Measurements from ENCODE around the gene MTERF2. TPM values are rescaled to one million over a fixed set of nuclear protein-coding genes. Genes with fewer than 3 reads are reported as not detected.
"Not testable (repeated sequence)": the region's sequence is repeated elsewhere in the genome, so short reads cannot be mapped to it uniquely, and the experiment has no call there.

Gene MTERF2
- total RNA-seq, 2 experiments from 2014 or later: 6.1 to 7.6 TPM

DNA sequence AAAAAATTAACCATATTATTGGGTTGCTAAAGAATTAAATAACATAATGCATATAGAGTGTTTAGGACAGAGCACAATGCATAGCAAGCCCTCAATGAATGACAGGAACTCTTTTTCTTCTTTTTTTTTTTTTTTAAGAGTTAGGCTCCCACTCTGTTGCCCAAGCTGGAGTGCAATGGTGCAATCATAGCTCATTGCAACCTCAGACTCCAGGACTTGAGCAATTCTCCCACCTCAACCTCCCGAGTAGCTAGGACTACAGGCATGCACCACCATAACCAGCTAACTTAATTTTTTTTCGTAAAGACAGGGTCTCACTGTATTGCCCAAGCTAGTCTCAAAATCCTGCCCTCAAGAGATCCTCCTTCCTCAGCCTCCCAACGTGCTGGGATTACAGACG, 20.5 kb upstream of the MTERF2 start:
- Histone ChIP-seq H3K27ac (ENCODE audit: low read depth in 1 of 2, low read length in 2 of 2) (no peak overlapping the region), H3K9me3 (ENCODE audit: control insufficient read depth in 1 of 2, insufficient read depth in 1 of 2, low read length in 2 of 2) (no peaks in the 10 kb centered on the region), H3K4me3 (ENCODE audit: low read length) (no peak overlapping the region), H3K27me3 (ENCODE audit: control insufficient read depth in 1 of 2, insufficient read depth in 2 of 2, low read length in 2 of 2) (no peaks in the 10 kb centered on the region), H3K36me3 (ENCODE audit: insufficient read depth, low read length) (peaks cover 3% of the 10 kb centered on the region), H3K4me1 (ENCODE audit: insufficient read depth, low read length) (no peaks in the 10 kb centered on the region)
- H3K27ac Mint-ChIP-seq: no peak overlapping the region
- POLR2A ChIA-PET: no interaction called here
- H3K4me3 Mint-ChIP-seq: no peak overlapping the region
- H3K4me1 Mint-ChIP-seq (ENCODE audit: low read depth): no peaks in the 10 kb centered on the region
- peaks cover 28% of the 10 kb centered on the region for H3K36me3 Mint-ChIP-seq (ENCODE audit: low read depth)
- TF ChIP-seq, protein P1, sequence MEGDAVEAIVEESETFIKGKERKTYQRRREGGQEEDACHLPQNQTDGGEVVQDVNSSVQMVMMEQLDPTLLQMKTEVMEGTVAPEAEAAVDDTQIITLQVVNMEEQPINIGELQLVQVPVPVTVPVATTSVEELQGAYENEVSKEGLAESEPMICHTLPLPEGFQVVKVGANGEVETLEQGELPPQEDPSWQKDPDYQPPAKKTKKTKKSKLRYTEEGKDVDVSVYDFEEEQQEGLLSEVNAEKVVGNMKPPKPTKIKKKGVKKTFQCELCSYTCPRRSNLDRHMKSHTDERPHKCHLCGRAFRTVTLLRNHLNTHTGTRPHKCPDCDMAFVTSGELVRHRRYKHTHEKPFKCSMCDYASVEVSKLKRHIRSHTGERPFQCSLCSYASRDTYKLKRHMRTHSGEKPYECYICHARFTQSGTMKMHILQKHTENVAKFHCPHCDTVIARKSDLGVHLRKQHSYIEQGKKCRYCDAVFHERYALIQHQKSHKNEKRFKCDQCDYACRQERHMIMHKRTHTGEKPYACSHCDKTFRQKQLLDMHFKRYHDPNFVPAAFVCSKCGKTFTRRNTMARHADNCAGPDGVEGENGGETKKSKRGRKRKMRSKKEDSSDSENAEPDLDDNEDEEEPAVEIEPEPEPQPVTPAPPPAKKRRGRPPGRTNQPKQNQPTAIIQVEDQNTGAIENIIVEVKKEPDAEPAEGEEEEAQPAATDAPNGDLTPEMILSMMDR (IDR thresholded peaks at IDR 0.05): no peak
- CTCF ChIA-PET: no interaction called here
- ATAC-seq (ENCODE audit: poor library complexity): no peak
- H3K27me3 Mint-ChIP-seq: no peaks in the 10 kb centered on the region
- intact Hi-C loops (cut with DNase I, micrococcal nuclease): no loop called here
- DNase-seq: no peak
- no peaks in the 10 kb centered on the region for H3K9me3 Mint-ChIP-seq

DNA sequence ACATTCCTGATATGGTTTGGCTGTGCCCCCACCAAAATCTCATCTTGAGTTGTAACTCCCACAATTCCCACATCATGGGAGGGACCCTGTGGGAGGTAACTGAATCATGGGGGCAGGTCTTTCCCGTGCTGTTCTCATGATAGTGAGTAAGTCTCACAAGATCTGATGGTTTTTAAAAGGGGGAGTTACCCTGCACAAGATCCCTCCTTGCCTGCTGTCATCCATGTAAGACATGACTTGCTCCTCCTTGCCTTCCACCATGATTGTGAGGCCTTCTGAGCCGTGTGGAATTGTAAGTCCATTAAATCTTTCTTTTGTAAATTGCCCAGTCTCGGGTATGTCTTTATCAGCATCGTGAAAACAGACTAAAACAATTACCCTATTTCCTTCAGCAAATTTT, 15.7 kb upstream of the MTERF2 start:
- H3K27me3 ChIP-seq (ENCODE audit: control insufficient read depth in 1 of 2, insufficient read depth in 2 of 2, low read length in 2 of 2); H3K4me3 Mint-ChIP-seq; H3K9me3 ChIP-seq (ENCODE audit: control insufficient read depth in 1 of 2, insufficient read depth in 1 of 2, low read length in 2 of 2); intact Hi-C loops (cut with DNase I, micrococcal nuclease); H3K27me3 Mint-ChIP-seq; H3K27ac ChIP-seq (ENCODE audit: low read depth in 1 of 2, low read length in 2 of 2); POLR2A ChIA-PET; DNase-seq; H3K4me1 ChIP-seq (ENCODE audit: insufficient read depth, low read length); ATAC-seq (ENCODE audit: poor library complexity); H3K4me3 ChIP-seq (ENCODE audit: low read length); H3K9me3 Mint-ChIP-seq; H3K27ac Mint-ChIP-seq; CTCF ChIA-PET; H3K4me1 Mint-ChIP-seq (ENCODE audit: low read depth): not testable (repeated sequence)
- H3K36me3 Mint-ChIP-seq (ENCODE audit: low read depth): peaks cover 45% of the 10 kb centered on the region
- H3K36me3 ChIP-seq (ENCODE audit: insufficient read depth, low read length): peaks cover 15% of the 10 kb centered on the region

DNA sequence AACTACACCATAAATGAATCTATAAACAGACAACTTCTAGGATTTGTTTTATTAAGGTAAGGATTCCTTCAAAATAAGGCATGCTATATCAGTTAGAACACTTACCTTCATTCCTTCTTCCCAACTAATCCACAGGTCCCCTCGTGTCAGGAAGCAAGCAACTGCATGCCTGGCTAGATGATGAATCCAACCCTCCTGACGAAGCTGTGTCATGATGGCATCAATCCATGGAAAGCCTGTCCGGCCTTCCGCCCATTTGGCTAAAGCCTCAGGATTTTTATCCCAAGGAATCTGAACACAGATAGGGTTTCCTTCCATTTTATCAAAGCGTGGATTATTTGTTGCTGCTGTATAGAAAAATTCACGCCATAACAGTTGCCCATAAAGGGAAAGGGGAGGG, 12.5 kb upstream of the MTERF2 start:
- no peak overlapping the region for H3K4me3 ChIP-seq (ENCODE audit: low read length)
- Mint-ChIP-seq H3K27ac (no peak overlapping the region), H3K9me3 (no peaks in the 10 kb centered on the region), H3K4me3 (no peak overlapping the region), H3K4me1 (ENCODE audit: low read depth) (no peaks in the 10 kb centered on the region), H3K36me3 (ENCODE audit: low read depth) (peaks cover 75% of the 10 kb centered on the region), H3K27me3 (no peaks in the 10 kb centered on the region)
- CTCF ChIA-PET: interaction anchor here (0.7 kb wide), 1 partner anchor 1852 kb away, joined by 3 read pairs; no protein-coding TSS in a partner anchor
- H3K36me3 ChIP-seq (ENCODE audit: insufficient read depth, low read length): peaks cover 22% of the 10 kb centered on the region
- H3K9me3 ChIP-seq (ENCODE audit: control insufficient read depth in 1 of 2, insufficient read depth in 1 of 2, low read length in 2 of 2): no peaks in the 10 kb centered on the region
- ATAC-seq (ENCODE audit: poor library complexity) (no peak), DNase-seq (no peak)
- TF ChIP-seq, protein P1 (IDR thresholded peaks at IDR 0.05): no peak
- intact Hi-C loops (cut with DNase I, micrococcal nuclease): loop anchor here in 1 of 2 experiments (5.0 kb wide), 1 partner anchor 683 kb away; no protein-coding TSS in a partner anchor
- no peaks in the 10 kb centered on the region for H3K27me3 ChIP-seq (ENCODE audit: control insufficient read depth in 1 of 2, insufficient read depth in 2 of 2, low read length in 2 of 2)
- no peaks in the 10 kb centered on the region for H3K4me1 ChIP-seq (ENCODE audit: insufficient read depth, low read length)
- no peak overlapping the region for H3K27ac ChIP-seq (ENCODE audit: low read depth in 1 of 2, low read length in 2 of 2)
- POLR2A ChIA-PET: no interaction called here

DNA sequence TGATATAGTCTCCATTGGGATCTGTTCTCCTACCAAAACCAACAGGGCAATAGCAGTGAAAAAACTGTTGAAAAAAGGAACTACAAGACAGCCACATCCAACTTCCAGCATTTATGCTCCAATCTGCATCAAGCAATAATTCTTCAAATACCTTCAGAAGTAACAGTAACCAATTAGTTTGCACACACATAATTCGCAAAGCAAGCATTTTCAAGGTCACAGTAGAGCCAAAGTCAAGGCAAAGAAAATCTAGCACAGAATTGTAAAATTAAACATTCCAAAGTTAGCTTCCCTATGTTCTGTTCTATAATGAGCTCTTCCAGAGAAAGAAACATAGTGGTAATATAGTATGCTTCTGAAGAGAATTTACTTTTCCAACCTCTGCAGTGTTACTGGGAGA, 11.0 kb upstream of the MTERF2 start:
- H3K36me3 ChIP-seq (ENCODE audit: insufficient read depth, low read length): peaks cover 22% of the 10 kb centered on the region
- H3K27me3 Mint-ChIP-seq: no peaks in the 10 kb centered on the region
- H3K36me3 Mint-ChIP-seq (ENCODE audit: low read depth): peaks cover 89% of the 10 kb centered on the region
- intact Hi-C loops (cut with DNase I, micrococcal nuclease): loop anchor here in 1 of 2 experiments (5.0 kb wide), 1 partner anchor 684 kb away; no protein-coding TSS in a partner anchor
- H3K9me3 ChIP-seq (ENCODE audit: control insufficient read depth in 1 of 2, insufficient read depth in 1 of 2, low read length in 2 of 2): no peaks in the 10 kb centered on the region
- no peak for ATAC-seq (ENCODE audit: poor library complexity)
- H3K4me1 ChIP-seq (ENCODE audit: insufficient read depth, low read length): no peaks in the 10 kb centered on the region
- no peaks in the 10 kb centered on the region for H3K9me3 Mint-ChIP-seq
- H3K4me3 ChIP-seq (ENCODE audit: low read length): no peak overlapping the region
- H3K4me3 Mint-ChIP-seq: no peak overlapping the region
- TF ChIP-seq, protein P1 (IDR thresholded peaks at IDR 0.05): no peak
- H3K27ac Mint-ChIP-seq: no peak overlapping the region
- H3K27ac ChIP-seq (ENCODE audit: low read depth in 1 of 2, low read length in 2 of 2): no peak overlapping the region
- H3K4me1 Mint-ChIP-seq (ENCODE audit: low read depth): no peaks in the 10 kb centered on the region
- no peak for DNase-seq
- ChIA-PET POLR2A (no interaction called here), CTCF (interaction anchor here (0.6 kb wide), 1 partner anchor 107 kb away, joined by 3 read pairs; no protein-coding TSS in a partner anchor)
- H3K27me3 ChIP-seq (ENCODE audit: control insufficient read depth in 1 of 2, insufficient read depth in 2 of 2, low read length in 2 of 2): no peaks in the 10 kb centered on the region

DNA sequence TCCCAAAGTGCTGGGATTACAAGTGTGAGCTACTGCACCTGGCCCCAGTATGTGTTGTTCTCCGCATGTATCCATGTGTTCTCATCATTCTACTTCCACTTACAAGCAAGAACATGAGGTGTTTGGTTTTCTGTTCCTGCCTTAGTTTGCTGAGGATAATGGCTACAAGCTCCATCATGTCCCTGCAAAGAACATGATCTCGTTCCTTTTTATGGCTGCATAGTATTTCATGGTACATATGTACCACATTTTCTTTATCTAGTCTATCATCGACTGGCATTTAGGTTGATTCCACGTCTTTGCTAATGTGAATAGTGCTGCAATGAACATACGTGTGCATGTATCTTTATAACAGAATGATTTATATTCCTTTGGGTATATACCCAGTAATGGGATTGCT, 9.2 kb upstream of the MTERF2 start:
- DNase-seq; ATAC-seq (ENCODE audit: poor library complexity); H3K4me3 ChIP-seq (ENCODE audit: low read length); H3K27ac ChIP-seq (ENCODE audit: low read depth in 1 of 2, low read length in 2 of 2); H3K9me3 Mint-ChIP-seq; H3K4me3 Mint-ChIP-seq; POLR2A ChIA-PET; H3K27ac Mint-ChIP-seq; H3K9me3 ChIP-seq (ENCODE audit: control insufficient read depth in 1 of 2, insufficient read depth in 1 of 2, low read length in 2 of 2); H3K27me3 ChIP-seq (ENCODE audit: control insufficient read depth in 1 of 2, insufficient read depth in 2 of 2, low read length in 2 of 2); H3K4me1 Mint-ChIP-seq (ENCODE audit: low read depth); H3K4me1 ChIP-seq (ENCODE audit: insufficient read depth, low read length); CTCF ChIA-PET; H3K27me3 Mint-ChIP-seq: not testable (repeated sequence)
- intact Hi-C loops (cut with DNase I, micrococcal nuclease): loop anchor here in 1 of 2 experiments (5.0 kb wide), 1 partner anchor 686 kb away; no protein-coding TSS in a partner anchor
- H3K36me3 Mint-ChIP-seq (ENCODE audit: low read depth): peaks cover 72% of the 10 kb centered on the region
- peaks cover 21% of the 10 kb centered on the region for H3K36me3 ChIP-seq (ENCODE audit: insufficient read depth, low read length)

All from CD4-positive, alpha-beta T cell (primary cell).